Endothelial cell (in vitro differentiated cells): ENCODE results near the gene C1QL4. TPM values are rescaled to one million over a fixed set of nuclear protein-coding genes. Genes with fewer than 3 reads are reported as not detected.

ENCODE experiments used
- DNase-seq: peaks from one replicate; pipeline ENCODE4 v3.0.0; 2021; ENCODE audit warnings: low spot score
- H3K27ac Mint-ChIP-seq: one replicate; pipeline ENCODE4 v1.8.0; 2021; ENCODE audit warnings: mixed read lengths, inconsistent platforms; ENCODE audit not compliant: unreplicated experiment
- H3K27me3 Mint-ChIP-seq: one replicate; pipeline ENCODE4 v1.8.0; 2021; ENCODE audit warnings: mild to moderate bottlenecking, moderate library complexity, mixed read lengths, inconsistent platforms; ENCODE audit not compliant: unreplicated experiment
- H3K36me3 Mint-ChIP-seq: one replicate; pipeline ENCODE4 v1.8.0; 2021; ENCODE audit warnings: mild to moderate bottlenecking, low read depth, mixed read lengths, inconsistent platforms; ENCODE audit not compliant: unreplicated experiment
- H3K4me1 Mint-ChIP-seq: one replicate; pipeline ENCODE4 v1.8.0; 2021; ENCODE audit warnings: mild to moderate bottlenecking, mixed read lengths, inconsistent platforms; ENCODE audit not compliant: unreplicated experiment
- H3K4me3 Mint-ChIP-seq: one replicate; pipeline ENCODE4 v1.8.0; 2021; ENCODE audit warnings: mild to moderate bottlenecking, mixed read lengths, inconsistent platforms; ENCODE audit not compliant: unreplicated experiment
- H3K9me3 Mint-ChIP-seq: one replicate; pipeline ENCODE4 v1.8.0; 2021; ENCODE audit warnings: mixed read lengths, inconsistent platforms; ENCODE audit not compliant: unreplicated experiment
- CTCF ChIP-seq: fragments of 200-600 bp; sonication (generic); IDR thresholded peaks from one replicate; pipeline ENCODE4 v1.5.0; 2021; ENCODE audit warnings: antibody characterized with exemption; ENCODE audit not compliant: unreplicated experiment
- total RNA-seq: library from RNA; stranded (reverse); fragmentation: NEBNext Ultra II Directional; extraction: Animal tissue kit (Norgen Biotek cat#: 25700); gene quantifications from one replicate; pipeline ENCODE4 v1.2.1, GENCODE V29; 2021; ENCODE audit not compliant: unreplicated experiment

The C1QL4 gene
- total RNA-seq, 1 donor from 2014 or later: not detected

- H3K36me3 Mint-ChIP-seq: no peaks in the 10 kb centered on the region
- DNase-seq: peak; percentile 62
- no peaks in the 10 kb centered on the region for H3K9me3 Mint-ChIP-seq
- H3K27me3 Mint-ChIP-seq: no peaks in the 10 kb centered on the region
- no peaks in the 10 kb centered on the region for H3K4me1 Mint-ChIP-seq
- TF ChIP-seq CTCF: peak; percentile 63
- H3K27ac Mint-ChIP-seq: no peak overlapping the region
- H3K4me3 Mint-ChIP-seq: no peak overlapping the region
These were observed 21.6 kb upstream of the C1QL4 start for GRCh38 chr12:49358483-49359141.

- no peaks in the 10 kb centered on the region for H3K36me3 Mint-ChIP-seq
- H3K27me3 Mint-ChIP-seq: no peaks in the 10 kb centered on the region
- no peak overlapping the region for H3K27ac Mint-ChIP-seq
- no peaks in the 10 kb centered on the region for H3K9me3 Mint-ChIP-seq
- TF ChIP-seq CTCF: peak; percentile 80
- H3K4me1 Mint-ChIP-seq: no peaks in the 10 kb centered on the region
- DNase-seq: no peak
- H3K4me3 Mint-ChIP-seq: no peak overlapping the region
These were observed 20.2 kb upstream of the C1QL4 start for GRCh38 chr12:49357103-49357678.

GRCh38 chr12:49355913-49356312 is 18.9 kb upstream of the C1QL4 start:
- DNase-seq: no peak
- Mint-ChIP-seq H3K27ac (no peak overlapping the region), H3K4me1 (no peaks in the 10 kb centered on the region), H3K4me3 (no peak overlapping the region), H3K36me3 (no peaks in the 10 kb centered on the region), H3K27me3 (no peaks in the 10 kb centered on the region), H3K9me3 (no peaks in the 10 kb centered on the region)
- TF ChIP-seq CTCF: no peak

GRCh38 chr12:49352351-49352750 is 15.4 kb upstream of the C1QL4 start:
- no peak overlapping the region for H3K4me3 Mint-ChIP-seq
- peaks cover 9% of the 10 kb centered on the region for H3K27me3 Mint-ChIP-seq
- no peaks in the 10 kb centered on the region for H3K9me3 Mint-ChIP-seq
- H3K27ac Mint-ChIP-seq: no peak overlapping the region
- no peak for DNase-seq
- no peaks in the 10 kb centered on the region for H3K36me3 Mint-ChIP-seq
- H3K4me1 Mint-ChIP-seq: peaks cover 8% of the 10 kb centered on the region
- TF ChIP-seq CTCF: no peak

GRCh38 chr12:49349266-49349665 is 12.3 kb upstream of the C1QL4 start:
- Mint-ChIP-seq H3K4me1 (peaks cover 16% of the 10 kb centered on the region), H3K27ac (no peak overlapping the region), H3K9me3 (no peaks in the 10 kb centered on the region), H3K36me3 (no peaks in the 10 kb centered on the region), H3K27me3 (peaks cover 16% of the 10 kb centered on the region), H3K4me3 (no peak overlapping the region)
- no peak for DNase-seq
- TF ChIP-seq CTCF: no peak
